ENCODE data around the gene AZIN2.
A peak's percentile ranks its signal among the peaks of the same experiment; 100 is the strongest.
"Not testable (repeated sequence)": the region's sequence is repeated elsewhere in the genome, so short reads cannot be mapped to it uniquely, and the experiment has no call there.

The AZIN2 gene

GRCh38 chr1:33123266-33123665 is 42.3 kb downstream of the AZIN2 start:
- CTCF ChIA-PET, result no interaction called here
- POLR2A ChIA-PET, result no interaction called here
- no peak for TF ChIP-seq CTCF (IDR thresholded peaks at IDR 0.05; ENCODE audit: control extremely low read depth, extremely low read depth, low read depth, missing control alignments)
- no peak for DNase-seq (ENCODE audit: extremely low spot score)

DNA sequence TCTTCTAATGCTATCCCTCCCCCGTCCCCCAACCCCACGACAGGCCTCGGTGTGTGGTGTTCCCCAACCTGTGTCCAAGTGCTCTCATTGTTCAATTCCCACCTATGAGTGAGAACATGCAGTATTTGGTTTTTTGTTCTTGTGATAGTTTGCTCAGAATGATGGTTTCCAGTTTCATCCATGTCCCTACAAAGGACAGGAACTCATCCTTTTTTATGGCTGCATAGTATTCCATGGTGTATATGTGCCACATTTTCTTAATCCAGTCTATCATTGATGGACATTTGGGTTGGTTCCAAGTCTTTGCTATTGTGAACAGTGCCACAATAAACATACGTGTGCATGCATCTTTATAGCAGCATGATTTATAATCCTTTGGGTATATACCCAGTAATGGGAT is 43.7 kb downstream of the AZIN2 start:
- POLR2A ChIA-PET; DNase-seq (ENCODE audit: extremely low spot score): not testable (repeated sequence)
- CTCF ChIA-PET, result interaction anchor here (4.4 to 4.5 kb wide), 2 partner anchors 9 to 29 kb away, joined by 21 to 44 read pairs; no protein-coding TSS in a partner anchor

GRCh38 chr1:33126411-33127000 is 45.6 kb downstream of the AZIN2 start:
- POLR2A ChIA-PET, result interaction anchor here (0.6 to 1.1 kb wide), 4 partner anchors 10 to 50 kb away, joined by 3 to 4 read pairs (median 3); partner anchors contain the start of gene AZIN2
- CTCF ChIA-PET, result interaction anchor here (0.8 to 4.5 kb wide), 18 partner anchors 10 to 774 kb away, joined by 3 to 44 read pairs (median 4); partner anchors contain the start of genes AZIN2 and TRIM62
- TF ChIP-seq CTCF (IDR thresholded peaks at IDR 0.05; ENCODE audit: control extremely low read depth, extremely low read depth, low read depth, missing control alignments), result no peak
- no peak for DNase-seq (ENCODE audit: extremely low spot score)

DNA sequence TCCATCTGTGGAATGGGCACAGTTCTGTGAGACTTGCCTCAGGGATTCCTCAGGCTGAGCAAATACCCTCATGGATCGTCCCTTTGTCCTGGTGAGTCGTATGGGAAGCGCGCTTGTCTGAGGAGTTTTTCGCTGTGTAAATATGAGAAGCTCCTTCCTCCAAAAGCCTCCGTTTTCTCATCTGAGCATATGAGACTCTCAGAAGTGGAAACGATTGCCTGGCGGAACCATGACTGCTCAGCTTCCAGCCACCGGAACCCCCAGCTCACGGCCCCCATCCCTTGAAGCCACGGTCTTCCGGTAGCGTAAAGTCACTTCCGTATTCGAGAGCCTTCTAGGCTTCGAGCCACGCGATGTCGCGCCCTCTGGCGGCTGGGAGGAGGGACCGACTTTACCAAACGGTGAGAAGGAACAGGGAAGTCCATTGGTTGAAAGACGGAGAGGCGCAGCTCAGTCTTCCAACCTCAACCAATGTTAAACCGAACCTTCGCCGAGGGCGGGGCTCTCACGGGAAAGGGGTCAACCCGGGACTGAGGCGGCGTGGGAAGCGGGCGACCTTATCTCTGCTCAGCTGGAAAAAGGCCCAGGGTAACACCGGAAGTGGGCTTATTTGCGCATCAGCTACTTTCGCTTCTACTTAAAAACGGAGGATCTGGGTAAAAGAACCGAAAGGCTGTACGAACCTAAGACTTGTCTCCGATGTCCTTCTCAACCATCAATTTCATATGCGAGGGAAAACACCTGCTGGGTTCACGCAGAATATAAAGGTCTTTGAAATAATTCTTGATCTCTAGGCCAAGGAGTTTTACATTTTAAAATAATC is 46.3 kb downstream of the AZIN2 start:
- CTCF ChIA-PET, result interaction anchor here (0.6 to 4.5 kb wide), 23 partner anchors 10 to 775 kb away, joined by 3 to 44 read pairs (median 4); partner anchors contain the start of genes AZIN2 and TRIM62

GRCh38 chr1:33128781-33129180 is 47.8 kb downstream of the AZIN2 start:
- CTCF ChIA-PET, result interaction anchor here (4.5 kb wide), 1 partner anchor 33 kb away, joined by 21 read pairs; no protein-coding TSS in a partner anchor
- POLR2A ChIA-PET, result no interaction called here

More for the DNA sequence above, 46.3 kb downstream of the AZIN2 start:
- POLR2A ChIA-PET, result interaction anchor here (0.6 to 1.0 kb wide), 5 partner anchors 9 to 606 kb away, joined by 3 to 4 read pairs (median 3); no protein-coding TSS in a partner anchor
- peak; percentile 94 for DNase-seq (ENCODE audit: extremely low spot score)
- TF ChIP-seq CTCF (IDR thresholded peaks at IDR 0.05; ENCODE audit: control extremely low read depth, extremely low read depth, low read depth, missing control alignments), result peak; percentile 97

GRCh38 chr1:33130297-33130696 is 49.3 kb downstream of the AZIN2 start:
- DNase-seq (ENCODE audit: extremely low spot score), result peak; percentile 43
- POLR2A ChIA-PET, result no interaction called here
- no peak for TF ChIP-seq CTCF (IDR thresholded peaks at IDR 0.05; ENCODE audit: control extremely low read depth, extremely low read depth, low read depth, missing control alignments)
- CTCF ChIA-PET, result interaction anchor here (1.2 kb wide), 1 partner anchor 21 kb away, joined by 3 read pairs; no protein-coding TSS in a partner anchor

More at GRCh38 chr1:33128781-33129180, 47.8 kb downstream of the AZIN2 start:
- no peak for DNase-seq (ENCODE audit: extremely low spot score)
- no peak for TF ChIP-seq CTCF (IDR thresholded peaks at IDR 0.05; ENCODE audit: control extremely low read depth, extremely low read depth, low read depth, missing control alignments)
